Subcutaneous abdominal adipose tissue (tissue), 5 donors: ENCODE data around the gene ATXN1.
A peak's percentile ranks its signal among the peaks of the same experiment; 100 is the strongest.

Experiments used
- H3K27ac ChIP-seq: one replicate; pipeline ENCODE4 v1.7.0; 2013; ENCODE audit warnings: low read depth, mild to moderate bottlenecking, inconsistent platforms, low read length, moderate library complexity
- H3K27me3 ChIP-seq, 5 donors: one replicate each; pipeline ENCODE4 v1.7.0; 2013; ENCODE audit warnings: low read length in 5 of 5, inconsistent platforms in 1 of 5; ENCODE audit not compliant: control insufficient read depth in 5 of 5, insufficient read depth in 4 of 5
- H3K36me3 ChIP-seq, 5 donors: one replicate each; pipeline ENCODE4 v1.7.0; 2013; ENCODE audit warnings: low read length in 5 of 5; ENCODE audit not compliant: control insufficient read depth in 5 of 5, insufficient read depth in 5 of 5
- H3K4me1 ChIP-seq, 5 donors: one replicate each; pipeline ENCODE4 v1.7.0; 2013; ENCODE audit warnings: low read length in 5 of 5, mild to moderate bottlenecking in 3 of 5, moderate library complexity in 1 of 5; ENCODE audit not compliant: control insufficient read depth in 5 of 5, insufficient read depth in 5 of 5
- H3K4me3 ChIP-seq, 5 donors: one replicate each; pipeline ENCODE4 v1.7.0; 2013; ENCODE audit warnings: low read length in 5 of 5, low read depth in 1 of 5
- H3K9ac ChIP-seq, 5 donors: one replicate each; pipeline ENCODE4 v1.7.0; 2013; ENCODE audit warnings: low read length in 5 of 5, mild to moderate bottlenecking in 4 of 5, moderate library complexity in 3 of 5
- H3K9me3 ChIP-seq, 5 donors: one replicate each; pipeline ENCODE4 v1.7.0; 2013; ENCODE audit warnings: low read length in 5 of 5; ENCODE audit not compliant: control insufficient read depth in 5 of 5
- donor health status: healthy.
- donor health status: healthy.
- donor health status: healthy.
- donor health status: healthy.
- donor health status: healthy.

Gene ATXN1

DNA sequence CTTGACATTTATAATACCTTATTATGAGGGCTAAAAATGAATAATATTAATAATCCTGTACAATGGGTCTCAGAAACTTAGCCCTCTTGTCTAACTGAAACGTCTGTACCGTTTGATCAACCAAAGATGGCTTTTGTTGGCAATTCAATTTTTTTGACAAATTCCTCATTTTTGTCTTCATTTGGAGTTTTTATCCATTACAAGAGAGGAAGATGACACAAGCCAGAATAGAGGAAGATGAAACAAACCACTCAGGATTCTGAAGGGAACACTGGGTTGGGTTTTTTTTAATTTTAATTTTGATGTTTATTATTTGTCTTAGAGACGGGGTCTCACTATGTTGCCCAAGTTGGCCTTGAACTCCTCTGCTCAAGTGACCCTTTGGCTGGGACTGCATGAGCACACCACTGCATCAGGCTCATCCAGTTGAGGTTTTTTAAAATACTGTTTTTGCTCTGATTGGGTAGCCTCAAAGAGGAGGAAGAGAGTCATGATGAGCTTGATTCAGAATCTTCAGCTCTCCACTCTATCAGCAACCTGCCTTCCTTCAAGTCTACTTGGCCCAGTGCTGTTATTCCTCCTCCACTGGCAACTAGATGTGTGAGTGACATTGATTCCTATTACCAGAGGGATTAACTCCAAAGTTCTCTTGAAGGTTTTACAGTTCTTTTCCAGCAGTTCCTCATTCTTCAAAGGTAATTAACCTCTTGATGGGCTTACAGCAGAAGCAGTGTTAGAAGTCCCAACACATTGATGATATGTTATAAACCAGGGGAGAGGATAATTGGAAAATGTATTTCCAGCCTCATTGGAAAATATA lies 71.3 kb downstream of the ATXN1 start:
- peaks cover 0 to 7% (median 2%) of the 10 kb centered on the region in 5 donors for H3K4me1 ChIP-seq
- no peaks in the 10 kb centered on the region for H3K27me3 ChIP-seq
- no peak overlapping the region for H3K4me3 ChIP-seq
- no peaks in the 10 kb centered on the region for H3K36me3 ChIP-seq
- H3K9me3 ChIP-seq, result no peaks in the 10 kb centered on the region
- H3K27ac ChIP-seq, result no peak overlapping the region
- H3K9ac ChIP-seq, result no peak overlapping the region

GRCh38 chr6:16688984-16689636 lies 72.2 kb downstream of the ATXN1 start:
- Histone ChIP-seq H3K4me1 (peaks cover 0 to 11% (median 8%) of the 10 kb centered on the region in 5 donors), H3K27ac (no peak overlapping the region), H3K27me3 (no peaks in the 10 kb centered on the region)

DNA sequence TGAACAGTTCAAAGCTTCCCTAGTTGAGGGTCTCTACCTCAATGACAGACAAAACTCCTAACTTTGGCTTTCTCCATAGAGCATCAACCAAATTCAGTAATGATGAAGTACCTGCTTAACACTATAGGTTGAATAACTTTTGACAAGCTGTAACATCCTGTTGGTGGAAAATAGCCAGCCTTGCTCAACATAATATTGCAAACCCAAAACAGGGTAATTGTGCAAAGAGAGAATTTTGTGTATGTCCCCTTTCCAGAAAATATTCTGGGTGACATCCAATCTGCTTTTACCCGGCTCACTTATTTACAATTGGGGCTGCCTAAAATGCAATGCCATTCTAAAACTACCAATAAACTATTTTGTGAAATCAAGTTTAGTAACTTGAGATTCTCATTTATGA lies 72.8 kb downstream of the ATXN1 start:
- Histone ChIP-seq H3K9me3 (no peaks in the 10 kb centered on the region), H3K27me3 (no peaks in the 10 kb centered on the region), H3K4me1 (peaks cover 3 to 18% (median 13%) of the 10 kb centered on the region in 5 donors)

More at GRCh38 chr6:16688984-16689636, 72.2 kb downstream of the ATXN1 start:
- H3K36me3 ChIP-seq, result no peaks in the 10 kb centered on the region
- no peaks in the 10 kb centered on the region for H3K9me3 ChIP-seq
- no peak overlapping the region for H3K4me3 ChIP-seq
- no peak overlapping the region for H3K9ac ChIP-seq

DNA sequence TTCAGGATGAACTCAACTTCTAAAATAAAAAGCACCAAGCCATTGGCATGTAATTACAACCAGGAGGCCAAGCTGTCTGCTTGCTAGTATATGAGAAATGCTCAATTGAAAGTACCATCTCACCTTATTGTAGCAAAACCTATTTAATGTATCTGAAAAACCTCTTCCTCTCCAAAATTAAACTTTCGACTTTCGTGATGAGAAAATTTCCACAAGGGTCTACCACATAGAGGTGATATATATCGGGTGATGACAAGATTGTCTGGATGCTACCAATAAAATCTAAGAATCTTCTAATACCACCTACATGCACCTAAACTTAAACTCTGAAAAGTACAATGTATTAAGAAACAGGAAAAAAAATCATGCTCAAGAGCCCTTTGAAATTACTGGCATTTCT lies 74.2 kb downstream of the ATXN1 start:
- no peak overlapping the region for H3K27ac ChIP-seq
- no peaks in the 10 kb centered on the region for H3K27me3 ChIP-seq
- no peaks in the 10 kb centered on the region for H3K9me3 ChIP-seq
- H3K4me3 ChIP-seq, result no peak overlapping the region
- H3K4me1 ChIP-seq, result peaks cover 3 to 22% (median 14%) of the 10 kb centered on the region in 5 donors
- H3K36me3 ChIP-seq, result no peaks in the 10 kb centered on the region
- no peak overlapping the region for H3K9ac ChIP-seq

More for the DNA sequence above, 72.8 kb downstream of the ATXN1 start:
- no peak overlapping the region for H3K4me3 ChIP-seq
- no peak overlapping the region for H3K27ac ChIP-seq
- H3K9ac ChIP-seq, result no peak overlapping the region
- H3K36me3 ChIP-seq, result no peaks in the 10 kb centered on the region

- H3K4me1 ChIP-seq, result peaks cover 3 to 35% (median 14%) of the 10 kb centered on the region in 5 donors
- H3K9me3 ChIP-seq, result no peaks in the 10 kb centered on the region
- H3K4me3 ChIP-seq, result no peak overlapping the region
- H3K27ac ChIP-seq, result no peak overlapping the region
- H3K36me3 ChIP-seq, result no peaks in the 10 kb centered on the region
- H3K9ac ChIP-seq, result no peak overlapping the region
- no peaks in the 10 kb centered on the region for H3K27me3 ChIP-seq
Measured at GRCh38 chr6:16684896-16685554, 76.2 kb downstream of the ATXN1 start.

- no peaks in the 10 kb centered on the region for H3K9me3 ChIP-seq
- no peak overlapping the region for H3K4me3 ChIP-seq
- peak overlapping the region; percentile 74 for H3K27ac ChIP-seq
- H3K9ac ChIP-seq, result no peak overlapping the region
- no peaks in the 10 kb centered on the region for H3K36me3 ChIP-seq
- peaks cover 3 to 35% (median 14%) of the 10 kb centered on the region in 5 donors for H3K4me1 ChIP-seq
- H3K27me3 ChIP-seq, result no peaks in the 10 kb centered on the region
Measured at GRCh38 chr6:16684195-16684689, 77.0 kb downstream of the ATXN1 start.

GRCh38 chr6:16683641-16684194 lies 77.5 kb downstream of the ATXN1 start:
- Histone ChIP-seq H3K4me3 (no peak overlapping the region), H3K27ac (peak overlapping the region; percentile 74), H3K36me3 (no peaks in the 10 kb centered on the region), H3K4me1 (peaks cover 3 to 33% (median 14%) of the 10 kb centered on the region in 5 donors), H3K27me3 (no peaks in the 10 kb centered on the region), H3K9ac (no peak overlapping the region), H3K9me3 (no peaks in the 10 kb centered on the region)

- Histone ChIP-seq H3K4me1 (peaks cover 6 to 45% (median 24%) of the 10 kb centered on the region in 5 donors), H3K4me3 (no peak overlapping the region), H3K9ac (no peak overlapping the region), H3K36me3 (no peaks in the 10 kb centered on the region), H3K27ac (peak overlapping the region; percentile 39), H3K9me3 (no peaks in the 10 kb centered on the region), H3K27me3 (no peaks in the 10 kb centered on the region)
Measured at GRCh38 chr6:16681260-16681873, 79.9 kb downstream of the ATXN1 start.

- Histone ChIP-seq H3K27ac (no peak overlapping the region), H3K36me3 (no peaks in the 10 kb centered on the region), H3K27me3 (no peaks in the 10 kb centered on the region), H3K9me3 (no peaks in the 10 kb centered on the region), H3K9ac (no peak overlapping the region), H3K4me1 (peaks cover 8 to 61% (median 30%) of the 10 kb centered on the region in 5 donors), H3K4me3 (no peak overlapping the region)
Measured at GRCh38 chr6:16679050-16679449, 82.2 kb downstream of the ATXN1 start.
